CD4-positive, alpha-beta T cell (primary cell): ENCODE measurements around the gene HS3ST3B1. TPM values are rescaled to one million over a fixed set of nuclear protein-coding genes. Genes with fewer than 3 reads are reported as not detected.

Experiments
- ATAC-seq: fragments of 200-7000 bp; cut with Tn5 transposase; one replicate; pipeline ENCODE4 v1.10.0; 2022; ENCODE audit warnings: mild to moderate bottlenecking; ENCODE audit not compliant: poor library complexity
- CTCF ChIA-PET: fragments of 350-600 bp; sonication (Branson Sonifier 250); formaldehyde crosslinking; loops from one replicate; lab custom pipeline; 2021; ENCODE audit warnings: antibody characterized with exemption, inconsistent platforms; lab: Charles Lee
- POLR2A ChIA-PET: fragments of 350-600 bp; sonication (Branson Sonifier 250); formaldehyde crosslinking; loops from one replicate; lab custom pipeline; 2021; ENCODE audit warnings: antibody characterized with exemption, inconsistent platforms; lab: Charles Lee
- DNase-seq, 14 experiments: peaks; one replicate each; pipeline ENCODE4 v3.0.0-alpha.2; 2013 to 2020; ENCODE audit warnings: mixed read lengths in 2 of 14
- H3K27ac ChIP-seq, 2 donors: one replicate each; pipeline versions ENCODE4 v1.5.1 to v1.7.0; 2013; ENCODE audit warnings: low read length in 2 of 2, low read depth in 1 of 2, mild to moderate bottlenecking in 1 of 2
- H3K27me3 ChIP-seq, 2 experiments: 1 replicate in 1 of 2; 2 replicates in 1 of 2; pipeline versions ENCODE4 v1.6.1 to v1.7.0; 2013; ENCODE audit warnings: low read length in 2 of 2, control low read depth in 1 of 2, mild to moderate bottlenecking in 1 of 2, moderate library complexity in 1 of 2; ENCODE audit not compliant: insufficient read depth in 2 of 2, control insufficient read depth in 1 of 2
- H3K36me3 ChIP-seq: one replicate; pipeline ENCODE4 v1.6.1; 2013; ENCODE audit warnings: low read length, control low read depth; ENCODE audit not compliant: insufficient read depth
- H3K4me1 ChIP-seq: one replicate; pipeline ENCODE4 v1.6.1; 2013; ENCODE audit warnings: low read length, control low read depth; ENCODE audit not compliant: insufficient read depth
- H3K4me3 ChIP-seq: one replicate; pipeline ENCODE4 v1.5.1; 2013; ENCODE audit warnings: mild to moderate bottlenecking, low read length, moderate library complexity
- H3K9me3 ChIP-seq, 2 experiments: 1 replicate in 1 of 2; 2 replicates in 1 of 2; pipeline versions ENCODE4 v1.6.1 to v1.7.0; 2013; ENCODE audit warnings: low read length in 2 of 2, mild to moderate bottlenecking in 2 of 2, control low read depth in 1 of 2, moderate library complexity in 1 of 2; ENCODE audit not compliant: control insufficient read depth in 1 of 2, insufficient read depth in 1 of 2
- H3K27ac Mint-ChIP-seq: one replicate; pipeline ENCODE4 v1.8.0; 2020; ENCODE audit warnings: mixed read lengths
- H3K27me3 Mint-ChIP-seq: one replicate; pipeline ENCODE4 v1.8.0; 2021; ENCODE audit warnings: mixed read lengths
- H3K36me3 Mint-ChIP-seq: one replicate; pipeline ENCODE4 v1.8.0; 2021; ENCODE audit warnings: low read depth, mixed read lengths
- H3K4me1 Mint-ChIP-seq: one replicate; pipeline ENCODE4 v1.8.0; 2021; ENCODE audit warnings: low read depth, mixed read lengths
- H3K4me3 Mint-ChIP-seq: one replicate; pipeline ENCODE4 v1.8.0; 2020; ENCODE audit warnings: mild to moderate bottlenecking, mixed read lengths
- H3K9me3 Mint-ChIP-seq: one replicate; pipeline ENCODE4 v1.8.0; 2020; ENCODE audit warnings: mixed read lengths
- intact Hi-C, 2 experiments: fragments of 100-400 bp; cut with DNase I in 1 of 2; cut with micrococcal nuclease in 1 of 2; formaldehyde crosslinking; loops; one replicate each; pipeline versions ENCODE4 v1.15.1 to v1.9.0; 2023 to 2025; cut with DNase I, micrococcal nuclease
- total RNA-seq, 174 experiments: library from RNA in 2 of 174; stranded (reverse) in 2 of 174; gene quantifications; one replicate each; pipeline ENCODE4 v1.2.3 and lab custom pipeline; 2021 to 2026
- TF ChIP-seq, protein P1 (sequence below): fragments of 200-600 bp; IDR thresholded peaks from one replicate; pipeline ENCODE4 v1.8.0; 2022; ENCODE audit warnings: antibody characterized with exemption, mild to moderate bottlenecking

Gene HS3ST3B1
- total RNA-seq, 2 experiments from 2014 or later = 9.3 to 11.5 TPM

GRCh38 chr17:14374268-14374667 lies 73.4 kb downstream of the HS3ST3B1 start:
- intact Hi-C loops = no loop called here
- ATAC-seq (no peak), DNase-seq (no peak)
- H3K27me3 Mint-ChIP-seq = no peaks in the 10 kb centered on the region
- ChIA-PET CTCF (interaction anchor here (1.1 kb wide), 1 partner anchor 20 kb away, joined by 3 read pairs; no protein-coding TSS in a partner anchor), POLR2A (no interaction called here)
- Histone ChIP-seq H3K27me3 (no peaks in the 10 kb centered on the region), H3K4me3 (no peak overlapping the region), H3K27ac (no peak overlapping the region), H3K4me1 (no peaks in the 10 kb centered on the region), H3K9me3 (no peaks in the 10 kb centered on the region), H3K36me3 (no peaks in the 10 kb centered on the region)
- TF ChIP-seq, protein P1, sequence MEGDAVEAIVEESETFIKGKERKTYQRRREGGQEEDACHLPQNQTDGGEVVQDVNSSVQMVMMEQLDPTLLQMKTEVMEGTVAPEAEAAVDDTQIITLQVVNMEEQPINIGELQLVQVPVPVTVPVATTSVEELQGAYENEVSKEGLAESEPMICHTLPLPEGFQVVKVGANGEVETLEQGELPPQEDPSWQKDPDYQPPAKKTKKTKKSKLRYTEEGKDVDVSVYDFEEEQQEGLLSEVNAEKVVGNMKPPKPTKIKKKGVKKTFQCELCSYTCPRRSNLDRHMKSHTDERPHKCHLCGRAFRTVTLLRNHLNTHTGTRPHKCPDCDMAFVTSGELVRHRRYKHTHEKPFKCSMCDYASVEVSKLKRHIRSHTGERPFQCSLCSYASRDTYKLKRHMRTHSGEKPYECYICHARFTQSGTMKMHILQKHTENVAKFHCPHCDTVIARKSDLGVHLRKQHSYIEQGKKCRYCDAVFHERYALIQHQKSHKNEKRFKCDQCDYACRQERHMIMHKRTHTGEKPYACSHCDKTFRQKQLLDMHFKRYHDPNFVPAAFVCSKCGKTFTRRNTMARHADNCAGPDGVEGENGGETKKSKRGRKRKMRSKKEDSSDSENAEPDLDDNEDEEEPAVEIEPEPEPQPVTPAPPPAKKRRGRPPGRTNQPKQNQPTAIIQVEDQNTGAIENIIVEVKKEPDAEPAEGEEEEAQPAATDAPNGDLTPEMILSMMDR = no peak
- no peaks in the 10 kb centered on the region for H3K4me1 Mint-ChIP-seq
- H3K27ac Mint-ChIP-seq = no peak overlapping the region
- H3K36me3 Mint-ChIP-seq = no peaks in the 10 kb centered on the region
- H3K4me3 Mint-ChIP-seq = no peak overlapping the region
- H3K9me3 Mint-ChIP-seq = no peaks in the 10 kb centered on the region

- no peak for DNase-seq
- no peaks in the 10 kb centered on the region for H3K4me1 ChIP-seq
- intact Hi-C loops = no loop called here
- no peak for ATAC-seq
- H3K9me3 Mint-ChIP-seq = no peaks in the 10 kb centered on the region
- H3K27me3 Mint-ChIP-seq = no peaks in the 10 kb centered on the region
- H3K27ac ChIP-seq = no peak overlapping the region
- H3K4me3 ChIP-seq = no peak overlapping the region
- no peaks in the 10 kb centered on the region for H3K36me3 Mint-ChIP-seq
- H3K4me3 Mint-ChIP-seq = no peak overlapping the region
- no peaks in the 10 kb centered on the region for H3K27me3 ChIP-seq
- POLR2A ChIA-PET = no interaction called here
- H3K27ac Mint-ChIP-seq = no peak overlapping the region
- H3K36me3 ChIP-seq = no peaks in the 10 kb centered on the region
- H3K4me1 Mint-ChIP-seq = no peaks in the 10 kb centered on the region
- TF ChIP-seq, protein P1 = no peak
- CTCF ChIA-PET = no interaction called here
- no peaks in the 10 kb centered on the region for H3K9me3 ChIP-seq
Observed at GRCh38 chr17:14376666-14377065, 75.8 kb downstream of the HS3ST3B1 start.

DNA sequence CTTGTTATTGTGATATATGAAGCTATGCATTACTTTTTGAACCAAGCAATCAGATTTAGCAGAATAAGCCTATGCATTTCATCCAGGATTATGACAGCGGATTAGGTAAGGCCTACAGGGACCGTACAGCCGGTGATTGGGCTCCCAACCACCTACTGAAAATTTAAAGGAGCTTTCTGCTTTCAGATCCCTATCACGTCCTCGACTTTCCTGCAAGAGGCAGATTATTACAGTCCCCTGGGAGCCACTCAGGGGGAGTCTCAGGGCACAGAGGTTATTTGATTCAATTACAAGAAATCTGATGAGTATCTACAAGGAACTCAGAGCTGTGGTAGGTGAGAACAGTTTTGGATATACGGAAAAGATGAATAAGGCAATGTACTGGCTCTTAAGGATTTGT lies 80.7 kb downstream of the HS3ST3B1 start:
- H3K36me3 ChIP-seq = no peaks in the 10 kb centered on the region
- CTCF ChIA-PET = no interaction called here
- no peaks in the 10 kb centered on the region for H3K4me1 Mint-ChIP-seq

More for the DNA sequence above, 80.7 kb downstream of the HS3ST3B1 start:
- H3K27ac ChIP-seq = no peak overlapping the region
- ATAC-seq = no peak
- no peaks in the 10 kb centered on the region for H3K36me3 Mint-ChIP-seq
- peaks cover 0 to 5% of the 10 kb centered on the region in 2 experiments for H3K9me3 ChIP-seq
- no peak overlapping the region for H3K4me3 ChIP-seq
- no peak for DNase-seq
- no peaks in the 10 kb centered on the region for H3K4me1 ChIP-seq
- intact Hi-C loops = no loop called here
- no peaks in the 10 kb centered on the region for H3K9me3 Mint-ChIP-seq
- H3K27me3 Mint-ChIP-seq = no peaks in the 10 kb centered on the region
- TF ChIP-seq, protein P1 = no peak
- H3K4me3 Mint-ChIP-seq = no peak overlapping the region
- H3K27me3 ChIP-seq = no peaks in the 10 kb centered on the region
- POLR2A ChIA-PET = no interaction called here
- H3K27ac Mint-ChIP-seq = no peak overlapping the region
